Stimulated activated naive CD8-positive, alpha-beta T cell treated with anti-CD3 and anti-CD28 coated beads, Interleukin-15, amount 100 ng/mL, for 72 hours (primary cell): ENCODE measurements around the gene PCNT.

Experiments used
- ATAC-seq: fragments of 150-1000 bp; cut with Tn5 transposase; 2 replicates; pipeline ENCODE4 v1.10.0; 2021; ENCODE audit warnings: mild to moderate bottlenecking, moderate library complexity
- DNase-seq, 2 donors: peaks; one replicate each; pipeline ENCODE4 v3.0.0; 2021 to 2022
- H3K27ac Mint-ChIP-seq, 2 donors: one replicate each; pipeline ENCODE4 v1.8.0; 2022; ENCODE audit warnings: mild to moderate bottlenecking in 2 of 2, mixed read lengths in 2 of 2, moderate library complexity in 2 of 2
- H3K27me3 Mint-ChIP-seq: one replicate; pipeline ENCODE4 v1.8.0; 2022; ENCODE audit warnings: mixed read lengths
- H3K4me1 Mint-ChIP-seq: one replicate; pipeline ENCODE4 v1.8.0; 2022; ENCODE audit warnings: mild to moderate bottlenecking, mixed read lengths
- H3K4me3 Mint-ChIP-seq, 2 donors: one replicate each; pipeline ENCODE4 v1.8.0; 2022; ENCODE audit warnings: mild to moderate bottlenecking in 2 of 2, mixed read lengths in 2 of 2, moderate library complexity in 1 of 2
- H3K9me3 Mint-ChIP-seq, 2 donors: one replicate each; pipeline ENCODE4 v1.8.0; 2022; ENCODE audit warnings: mixed read lengths in 2 of 2

Gene PCNT

GRCh38 chr21:46319186-46319585, 4.8 kb upstream of the PCNT start:
- DNase-seq = no peak
- peaks cover 35% of the 10 kb centered on the region for H3K4me1 Mint-ChIP-seq
- H3K27me3 Mint-ChIP-seq = no peaks in the 10 kb centered on the region
- ATAC-seq = no peak
- no peak overlapping the region for H3K4me3 Mint-ChIP-seq
- no peaks in the 10 kb centered on the region for H3K9me3 Mint-ChIP-seq
- H3K27ac Mint-ChIP-seq = no peak overlapping the region

- DNase-seq (no peak), ATAC-seq (no peak)
- Mint-ChIP-seq H3K27ac (peak overlapping the region in 1 of 2 donors; percentile 48), H3K4me3 (peak overlapping the region; percentile 46 to 53), H3K9me3 (no peaks in the 10 kb centered on the region), H3K4me1 (peaks cover 37% of the 10 kb centered on the region), H3K27me3 (no peaks in the 10 kb centered on the region)
These were observed 3.6 kb upstream of the PCNT start for GRCh38 chr21:46320331-46320801.

GRCh38 chr21:46322351-46323226, 1.4 kb upstream of the PCNT start:
- Mint-ChIP-seq H3K9me3 (no peaks in the 10 kb centered on the region), H3K27me3 (no peaks in the 10 kb centered on the region)
- ATAC-seq = no peak

GRCh38 chr21:46323227-46323709, 688 bp upstream of the PCNT start:
- Mint-ChIP-seq H3K4me1 (peaks cover 56% of the 10 kb centered on the region), H3K9me3 (no peaks in the 10 kb centered on the region), H3K27me3 (no peaks in the 10 kb centered on the region), H3K4me3 (peak overlapping the region; percentile 96 to 99), H3K27ac (peak overlapping the region; percentile 97 to 100)
- peak; percentile 15 for ATAC-seq
- no peak for DNase-seq

More at GRCh38 chr21:46322351-46323226, 1.4 kb upstream of the PCNT start:
- Mint-ChIP-seq H3K4me1 (peaks cover 55% of the 10 kb centered on the region), H3K27ac (peak overlapping the region; percentile 97 to 100), H3K4me3 (peak overlapping the region; percentile 96 to 99)
- DNase-seq = peak; percentile 12 to 29

- peak overlapping the region; percentile 96 to 99 for H3K4me3 Mint-ChIP-seq
- H3K4me1 Mint-ChIP-seq = peaks cover 52% of the 10 kb centered on the region
- no peaks in the 10 kb centered on the region for H3K27me3 Mint-ChIP-seq
- ATAC-seq (peak; percentile 82), DNase-seq (peak; percentile 88 to 89)
- H3K9me3 Mint-ChIP-seq = no peaks in the 10 kb centered on the region
- H3K27ac Mint-ChIP-seq = peak overlapping the region; percentile 99 to 100
These were observed 575 bp downstream of the PCNT start for GRCh38 chr21:46324390-46325072.

GRCh38 chr21:46325073-46325912, 1.3 kb downstream of the PCNT start:
- peak overlapping the region; percentile 87 to 96 for H3K4me3 Mint-ChIP-seq
- no peaks in the 10 kb centered on the region for H3K9me3 Mint-ChIP-seq
- peak overlapping the region; percentile 52 to 91 for H3K27ac Mint-ChIP-seq
- H3K4me1 Mint-ChIP-seq = peaks cover 50% of the 10 kb centered on the region
- DNase-seq (peak; percentile 39 to 43), ATAC-seq (peak; percentile 5)
- no peaks in the 10 kb centered on the region for H3K27me3 Mint-ChIP-seq

- H3K4me3 Mint-ChIP-seq = no peak overlapping the region
- ATAC-seq = no peak
- H3K9me3 Mint-ChIP-seq = no peaks in the 10 kb centered on the region
- peaks cover 42% of the 10 kb centered on the region for H3K4me1 Mint-ChIP-seq
- H3K27me3 Mint-ChIP-seq = no peaks in the 10 kb centered on the region
- DNase-seq = no peak
- H3K27ac Mint-ChIP-seq = no peak overlapping the region
These were observed 2.3 kb downstream of the PCNT start for GRCh38 chr21:46326110-46326703.

- peaks cover 27% of the 10 kb centered on the region for H3K4me1 Mint-ChIP-seq
These were observed 3.8 kb downstream of the PCNT start for GRCh38 chr21:46327711-46328110.

GRCh38 chr21:46328151-46328550, 4.2 kb downstream of the PCNT start:
- Mint-ChIP-seq H3K9me3 (no peaks in the 10 kb centered on the region), H3K4me3 (no peak overlapping the region), H3K4me1 (peaks cover 22% of the 10 kb centered on the region), H3K27ac (peak overlapping the region in 1 of 2 donors; percentile 77), H3K27me3 (no peaks in the 10 kb centered on the region)
- DNase-seq = no peak
- ATAC-seq = no peak

More at GRCh38 chr21:46327711-46328110, 3.8 kb downstream of the PCNT start:
- no peak overlapping the region for H3K4me3 Mint-ChIP-seq
- no peaks in the 10 kb centered on the region for H3K9me3 Mint-ChIP-seq
- DNase-seq (no peak), ATAC-seq (no peak)
- no peaks in the 10 kb centered on the region for H3K27me3 Mint-ChIP-seq
- H3K27ac Mint-ChIP-seq = no peak overlapping the region

- Mint-ChIP-seq H3K27me3 (no peaks in the 10 kb centered on the region), H3K9me3 (no peaks in the 10 kb centered on the region), H3K27ac (no peak overlapping the region), H3K4me1 (peaks cover 22% of the 10 kb centered on the region), H3K4me3 (no peak overlapping the region)
- no peak for DNase-seq
- ATAC-seq = no peak
These were observed 5.8 kb downstream of the PCNT start for GRCh38 chr21:46329796-46330195.

GRCh38 chr21:46334351-46335140, 10.6 kb downstream of the PCNT start:
- no peak overlapping the region for H3K27ac Mint-ChIP-seq
- ATAC-seq = no peak

GRCh38 chr21:46336603-46337002, 12.6 kb downstream of the PCNT start:
- Mint-ChIP-seq H3K27ac (no peak overlapping the region), H3K9me3 (no peaks in the 10 kb centered on the region), H3K27me3 (no peaks in the 10 kb centered on the region), H3K4me1 (no peaks in the 10 kb centered on the region), H3K4me3 (no peak overlapping the region)
- ATAC-seq = no peak
- DNase-seq = no peak

More at GRCh38 chr21:46334351-46335140, 10.6 kb downstream of the PCNT start:
- Mint-ChIP-seq H3K27me3 (no peaks in the 10 kb centered on the region), H3K9me3 (no peaks in the 10 kb centered on the region), H3K4me1 (no peaks in the 10 kb centered on the region), H3K4me3 (no peak overlapping the region)
- DNase-seq = no peak

GRCh38 chr21:46340998-46341397, 17.0 kb downstream of the PCNT start:
- H3K9me3 Mint-ChIP-seq = no peaks in the 10 kb centered on the region
- no peaks in the 10 kb centered on the region for H3K27me3 Mint-ChIP-seq
- H3K4me1 Mint-ChIP-seq = peaks cover 15% of the 10 kb centered on the region
- H3K4me3 Mint-ChIP-seq = no peak overlapping the region
- ATAC-seq (no peak), DNase-seq (no peak)
- H3K27ac Mint-ChIP-seq = peak overlapping the region in 1 of 2 donors; percentile 59

- H3K27me3 Mint-ChIP-seq = no peaks in the 10 kb centered on the region
- DNase-seq (no peak), ATAC-seq (no peak)
- H3K4me1 Mint-ChIP-seq = peaks cover 15% of the 10 kb centered on the region
- peak overlapping the region in 1 of 2 donors; percentile 12 for H3K27ac Mint-ChIP-seq
- H3K9me3 Mint-ChIP-seq = no peaks in the 10 kb centered on the region
- H3K4me3 Mint-ChIP-seq = no peak overlapping the region
These were observed 20.4 kb downstream of the PCNT start for GRCh38 chr21:46344219-46344915.
